HG03108 (cell line): ENCODE data around the gene FLT3.
"Not testable (repeated sequence)": the region's sequence is repeated elsewhere in the genome, so short reads cannot be mapped to it uniquely, and the experiment has no call there.

Source experiments
- ATAC-seq: cut with Tn5 transposase; IDR thresholded peaks from one replicate; pipeline ENCODE4 v1.9.1; 2021; ENCODE audit warnings: moderate library complexity; ENCODE audit not compliant: unreplicated experiment

Gene FLT3

DNA sequence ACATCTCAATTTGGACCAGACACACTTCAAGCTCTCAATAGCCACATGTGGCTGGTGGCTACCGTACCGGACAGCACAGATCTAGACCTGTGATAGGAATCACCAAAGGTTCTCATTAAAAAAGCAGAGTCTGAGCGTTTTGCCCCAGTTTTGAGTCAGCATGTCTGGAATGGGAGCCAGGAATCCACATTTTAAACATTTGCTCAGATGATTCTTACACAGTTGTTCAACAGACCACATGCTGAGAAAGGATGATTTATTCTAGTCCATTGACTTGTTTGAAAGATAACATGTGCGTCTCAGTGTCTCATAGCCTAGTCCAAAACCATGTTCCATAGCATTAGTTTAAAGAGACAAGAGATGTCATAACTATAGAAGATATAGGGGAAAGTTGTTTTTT lies 53.4 kb downstream of the FLT3 start:
- no peak for ATAC-seq

DNA sequence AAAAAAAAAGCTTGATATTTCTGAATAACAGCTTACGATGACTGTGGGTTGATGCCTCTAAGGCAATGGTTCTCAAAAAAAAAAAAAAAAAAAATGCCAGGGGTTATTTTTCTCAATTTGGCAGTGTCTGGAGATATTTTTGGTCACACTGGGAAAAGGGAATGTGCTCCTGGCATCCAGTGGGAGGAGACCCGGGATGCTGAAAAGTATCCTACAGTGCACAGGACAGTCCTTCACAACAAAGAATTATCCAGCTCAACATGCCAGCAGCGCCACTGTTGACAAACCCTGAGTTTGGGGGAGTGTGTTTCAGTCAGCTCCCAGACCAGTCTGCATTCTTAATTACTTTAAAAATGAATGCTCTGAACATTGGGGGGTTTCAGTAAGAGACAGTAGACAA lies 54.5 kb downstream of the FLT3 start:
- ATAC-seq = no peak

DNA sequence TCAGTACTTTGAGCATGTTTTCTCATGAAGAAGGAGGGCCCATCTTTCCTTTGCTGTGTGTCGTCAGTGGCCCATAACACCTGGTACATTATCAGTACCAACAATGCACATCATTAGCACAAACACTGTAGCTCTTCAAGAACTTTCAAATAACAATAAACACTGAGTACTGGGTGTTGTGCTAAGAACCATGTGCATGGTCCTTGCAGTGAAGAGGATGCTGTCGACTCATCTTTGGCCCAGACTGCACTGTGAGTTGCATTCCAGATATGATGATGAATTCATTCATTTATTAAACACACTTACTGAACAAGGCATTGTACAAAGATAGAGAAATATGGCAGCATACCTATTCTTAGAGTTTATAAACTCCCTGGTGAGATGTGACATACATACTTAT lies 55.8 kb downstream of the FLT3 start:
- no peak for ATAC-seq

DNA sequence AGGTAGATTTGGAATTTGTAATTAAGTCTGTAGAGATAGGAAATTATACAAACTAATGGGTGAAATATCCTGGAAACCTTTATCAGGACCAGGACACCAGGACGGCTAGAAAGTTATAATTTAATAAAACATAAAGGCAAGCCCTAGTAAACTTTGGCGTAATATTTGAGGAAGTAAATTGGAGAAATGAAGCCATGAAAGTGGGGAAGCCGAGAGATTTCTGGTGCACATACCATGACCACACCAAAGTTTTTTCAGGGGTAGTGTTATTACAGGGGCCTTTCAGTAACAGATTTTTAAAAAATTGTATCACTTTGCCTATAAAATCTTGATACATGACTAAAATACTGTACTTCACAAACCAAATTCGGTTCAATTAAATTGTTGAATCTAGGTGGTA lies 57.2 kb downstream of the FLT3 start:
- no peak for ATAC-seq

DNA sequence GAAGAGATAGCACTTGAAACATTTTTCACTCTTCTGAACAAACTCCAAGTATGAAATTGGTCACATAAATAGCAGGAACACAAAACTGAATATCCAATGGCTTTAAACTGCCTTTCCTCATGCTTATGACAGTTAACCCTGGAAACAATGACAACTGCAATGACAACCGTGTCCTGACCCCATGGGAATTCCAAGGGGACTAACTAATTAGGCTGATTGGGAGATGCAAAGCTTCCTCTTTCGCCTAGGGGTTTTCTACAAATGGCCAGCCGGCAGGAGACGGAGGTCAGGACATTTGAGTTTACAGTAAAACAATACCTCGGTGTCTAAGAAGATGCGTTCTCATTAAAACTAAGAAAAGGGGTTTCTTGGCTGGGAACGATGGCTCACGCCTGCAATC lies 58.9 kb downstream of the FLT3 start:
- ATAC-seq = no peak

DNA sequence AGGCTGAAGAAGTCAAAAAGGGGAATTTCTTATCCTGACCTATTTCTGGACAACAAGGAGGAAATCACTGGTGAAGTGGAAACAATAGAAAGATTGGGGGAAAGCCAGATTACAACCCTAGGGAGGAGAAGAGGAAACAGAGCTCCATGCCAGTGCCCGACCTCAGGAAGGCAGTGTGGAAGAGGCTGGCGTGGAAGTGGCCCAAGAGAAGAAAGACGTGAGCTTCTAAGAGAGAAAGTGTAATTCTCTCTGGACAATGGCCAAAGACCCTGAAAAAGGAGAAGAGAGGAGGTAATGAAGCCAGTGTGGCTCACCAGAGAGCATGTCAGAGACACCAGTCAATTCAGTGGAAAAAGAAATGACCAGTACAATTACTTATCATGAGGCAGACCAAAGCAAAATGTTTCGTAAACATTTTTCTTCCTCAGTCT lies 59.3 kb downstream of the FLT3 start:
- ATAC-seq = no peak

DNA sequence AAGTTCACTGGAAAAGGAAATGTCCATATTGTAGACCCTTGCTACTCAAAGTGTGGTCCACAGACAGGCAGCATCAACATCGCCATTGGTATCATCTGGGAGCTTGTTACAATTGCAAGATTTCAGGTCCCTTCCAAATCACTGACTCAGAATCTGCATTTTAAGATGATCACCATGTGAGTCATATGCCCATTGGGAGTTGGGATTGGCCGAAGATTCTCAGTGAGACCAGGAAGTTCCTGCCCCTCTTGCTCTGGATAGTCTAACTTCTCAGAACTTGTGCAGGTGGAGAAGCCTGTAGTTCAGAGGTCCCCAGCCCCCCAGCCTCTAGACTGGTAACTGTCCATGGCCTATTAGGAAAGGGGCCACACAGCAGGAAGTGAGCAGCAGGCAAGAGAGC lies 63.0 kb downstream of the FLT3 start:
- no peak for ATAC-seq

DNA sequence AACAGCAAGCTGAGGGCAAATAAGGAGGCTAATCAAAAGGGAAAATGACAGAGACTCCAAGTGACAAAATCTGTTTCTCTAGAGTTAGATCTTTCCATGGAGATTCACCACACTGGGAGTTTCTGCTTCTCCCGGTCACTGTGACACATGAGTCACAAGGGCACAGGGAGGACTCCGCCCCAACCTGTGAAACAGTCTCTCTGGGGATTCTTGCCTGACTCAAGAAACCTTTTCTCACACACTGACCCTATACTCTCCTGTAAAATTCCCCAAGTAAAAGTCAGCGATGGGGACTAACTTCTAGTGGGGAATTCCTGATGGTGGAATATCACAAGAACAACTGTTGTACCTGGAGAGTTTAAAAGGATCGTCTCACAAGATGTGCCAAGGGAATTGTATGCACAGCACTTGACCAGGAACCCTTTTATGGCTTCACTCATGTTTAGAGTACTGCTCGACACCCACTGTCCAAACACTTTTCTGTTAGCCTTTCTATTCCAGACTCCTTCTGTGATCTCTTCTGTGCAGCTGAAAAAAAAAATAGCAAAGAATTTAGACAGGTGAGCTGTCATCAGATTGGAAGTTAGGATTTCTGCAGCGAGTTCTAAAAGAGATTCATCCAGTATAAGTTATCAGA lies 65.1 kb downstream of the FLT3 start:
- ATAC-seq = no peak

DNA sequence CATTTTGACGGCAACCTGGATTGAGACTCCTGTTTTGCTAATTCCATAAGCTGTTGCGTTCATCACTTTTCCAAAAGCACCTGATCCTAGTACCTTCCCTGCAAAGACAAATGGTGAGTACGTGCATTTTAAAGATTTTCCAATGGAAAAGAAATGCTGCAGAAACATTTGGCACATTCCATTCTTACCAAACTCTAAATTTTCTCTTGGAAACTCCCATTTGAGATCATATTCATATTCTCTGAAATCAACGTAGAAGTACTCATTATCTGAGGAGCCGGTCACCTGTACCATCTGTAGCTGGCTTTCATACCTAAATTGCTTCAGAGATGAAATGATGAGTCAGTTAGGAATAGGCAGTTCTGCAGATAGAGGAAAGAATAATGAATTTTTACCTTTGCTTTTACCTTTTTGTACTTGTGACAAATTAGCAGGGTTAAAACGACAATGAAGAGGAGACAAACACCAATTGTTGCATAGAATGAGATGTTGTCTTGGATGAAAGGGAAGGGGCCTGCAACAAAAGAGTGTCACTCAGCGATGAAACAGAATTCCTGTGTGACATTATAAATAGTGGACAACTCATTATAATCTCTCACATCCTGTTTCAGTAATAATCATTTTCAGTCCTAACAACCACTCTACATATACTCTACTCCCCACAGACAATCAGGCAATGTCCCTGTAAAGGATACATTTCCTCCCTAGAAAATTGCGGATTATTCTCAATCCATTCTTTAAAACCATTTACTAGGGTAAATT lies 66.3 kb downstream of the FLT3 start:
- ATAC-seq = no peak

DNA sequence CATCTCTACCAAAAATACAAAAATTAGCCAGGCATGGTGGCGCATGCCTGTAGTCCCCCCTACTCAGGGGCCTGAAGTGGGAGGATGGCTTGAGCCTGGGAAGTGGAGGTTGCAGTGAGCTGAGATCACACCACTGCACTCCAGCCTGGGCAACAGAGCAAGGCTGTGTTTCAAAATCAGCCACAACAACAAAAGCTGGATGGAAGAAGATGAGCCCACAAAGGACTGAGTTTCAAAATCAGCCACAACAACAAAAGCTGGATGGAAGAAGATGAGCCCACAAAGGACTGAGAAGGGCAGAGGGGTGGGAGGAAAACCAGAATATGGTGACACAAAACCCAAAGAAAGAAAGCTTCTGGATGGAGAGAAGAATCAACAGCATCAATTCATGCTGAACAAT lies 67.9 kb downstream of the FLT3 start:
- not testable (repeated sequence) for ATAC-seq

DNA sequence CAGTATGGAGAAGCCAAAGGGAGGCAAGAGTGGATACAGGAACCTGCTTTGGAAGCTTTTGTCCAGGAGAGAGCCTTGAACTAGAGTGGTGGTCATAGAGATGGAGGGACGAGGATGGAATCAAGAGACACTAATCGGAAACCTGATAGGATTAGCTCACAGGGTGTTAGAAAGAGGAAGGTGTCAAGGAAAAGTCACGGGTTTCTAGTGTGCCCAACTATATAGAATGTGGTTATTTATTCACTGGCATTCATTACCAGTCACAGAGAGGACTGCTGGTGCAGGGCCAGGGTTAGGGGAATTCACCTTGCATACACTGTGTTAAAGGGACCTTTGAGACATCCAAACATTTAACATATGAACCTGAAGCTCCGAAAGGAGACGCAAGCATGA lies 68.5 kb downstream of the FLT3 start:
- no peak for ATAC-seq

DNA sequence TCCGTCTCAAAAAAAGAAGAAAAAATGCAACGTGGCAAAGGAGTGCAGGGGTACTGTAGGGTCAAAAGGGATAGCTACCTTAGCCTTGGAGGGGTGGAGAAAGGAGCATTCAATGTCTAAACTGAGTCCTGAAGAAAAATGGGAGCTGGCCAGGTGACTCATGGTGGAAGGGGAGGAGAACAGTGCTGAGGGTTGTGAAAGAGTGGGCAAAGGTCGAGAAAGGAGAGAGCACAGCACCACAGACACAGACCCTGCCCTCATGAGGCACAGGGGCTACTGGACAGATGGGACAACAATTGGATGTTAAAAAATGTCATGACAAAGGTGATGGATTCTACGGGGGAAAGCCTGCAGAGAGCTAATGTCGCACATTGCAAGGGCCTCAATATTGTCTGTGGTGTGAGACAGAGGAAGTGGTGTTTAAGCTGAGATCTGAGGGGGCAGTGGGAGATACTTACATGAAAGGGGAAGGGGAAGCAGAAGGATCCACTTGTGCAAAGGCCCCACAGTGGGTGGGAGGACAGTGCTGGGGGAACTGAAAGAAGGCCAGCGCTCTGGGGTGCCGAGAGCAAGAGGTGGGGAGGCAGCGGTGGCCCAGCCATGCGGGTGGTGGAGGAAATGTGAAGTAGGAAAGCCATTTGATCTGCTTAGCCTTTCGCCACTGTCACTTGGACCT lies 69.0 kb downstream of the FLT3 start:
- ATAC-seq = no peak

DNA sequence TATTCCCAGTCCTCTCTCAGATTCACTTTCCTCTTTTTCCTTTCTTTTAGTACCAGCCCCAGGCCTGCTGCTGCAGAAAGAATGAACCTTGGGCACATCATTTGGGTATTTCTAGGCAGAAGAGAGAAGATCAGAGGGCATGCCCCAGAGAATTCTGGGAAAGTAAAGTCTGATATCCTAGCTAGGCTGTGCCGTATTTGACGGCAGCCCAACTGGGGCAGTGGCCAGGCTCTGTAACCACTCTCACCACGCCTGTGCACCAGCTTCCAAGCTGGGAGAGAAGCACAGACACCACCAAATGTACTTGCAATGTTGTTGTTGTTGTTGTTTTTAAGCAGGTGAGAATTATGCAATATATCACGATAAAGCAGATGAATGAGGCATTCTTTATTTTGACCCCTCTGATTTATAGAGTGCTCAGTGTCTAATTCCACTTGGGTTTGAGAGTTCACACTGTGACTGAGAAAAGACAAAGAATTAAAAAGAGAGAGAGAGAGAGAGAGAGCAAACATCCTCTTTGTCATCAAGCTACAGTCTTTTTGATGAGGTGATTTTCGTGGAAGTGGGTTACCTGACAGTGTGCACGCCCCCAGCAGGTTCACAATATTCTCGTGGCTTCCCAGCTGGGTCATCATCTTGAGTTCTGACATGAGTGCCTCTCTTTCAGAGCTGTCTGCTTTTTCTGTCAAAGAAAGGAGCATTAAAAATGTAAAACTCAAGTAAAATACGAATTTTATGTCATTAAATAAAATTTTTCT lies 72.6 kb downstream of the FLT3 start:
- ATAC-seq = no peak

DNA sequence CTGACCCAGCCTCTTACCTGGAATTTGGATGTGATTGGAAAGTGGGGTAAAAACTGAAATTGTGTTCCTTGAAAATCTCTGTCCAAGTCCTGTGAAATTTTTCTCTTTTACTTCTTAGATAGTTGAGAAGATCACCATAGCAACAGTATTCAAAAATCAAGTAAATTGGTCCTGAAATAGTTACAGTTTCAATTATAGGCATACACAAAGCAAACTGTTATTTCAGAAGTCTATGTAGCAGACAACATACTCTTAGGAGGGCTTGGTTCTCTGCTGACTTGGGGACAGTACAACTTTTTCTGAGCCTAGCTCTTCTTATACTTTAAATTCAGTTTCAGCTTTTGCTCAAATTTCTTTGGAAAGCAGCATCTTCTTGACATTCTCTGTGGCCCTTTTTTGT lies 73.3 kb downstream of the FLT3 start:
- ATAC-seq = no peak

DNA sequence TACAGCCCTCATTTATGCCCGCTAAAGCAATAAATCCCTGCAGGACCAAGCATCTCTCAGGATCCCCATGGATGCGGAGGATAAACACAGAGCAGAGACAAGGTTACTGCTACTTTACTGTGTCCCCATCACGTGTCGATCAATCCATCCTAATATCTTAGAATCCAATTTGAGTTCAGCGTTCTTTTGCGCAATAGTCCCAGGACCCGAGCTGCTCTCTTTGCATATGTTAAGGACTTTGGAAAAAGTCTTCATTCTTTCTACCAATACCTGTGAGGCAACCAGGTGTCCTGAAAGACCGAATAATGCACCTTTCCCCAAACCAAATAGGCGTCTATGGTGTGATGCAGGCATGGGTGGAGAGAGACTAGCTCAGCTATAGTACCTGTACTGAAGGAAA lies 73.9 kb downstream of the FLT3 start:
- ATAC-seq = no peak

DNA sequence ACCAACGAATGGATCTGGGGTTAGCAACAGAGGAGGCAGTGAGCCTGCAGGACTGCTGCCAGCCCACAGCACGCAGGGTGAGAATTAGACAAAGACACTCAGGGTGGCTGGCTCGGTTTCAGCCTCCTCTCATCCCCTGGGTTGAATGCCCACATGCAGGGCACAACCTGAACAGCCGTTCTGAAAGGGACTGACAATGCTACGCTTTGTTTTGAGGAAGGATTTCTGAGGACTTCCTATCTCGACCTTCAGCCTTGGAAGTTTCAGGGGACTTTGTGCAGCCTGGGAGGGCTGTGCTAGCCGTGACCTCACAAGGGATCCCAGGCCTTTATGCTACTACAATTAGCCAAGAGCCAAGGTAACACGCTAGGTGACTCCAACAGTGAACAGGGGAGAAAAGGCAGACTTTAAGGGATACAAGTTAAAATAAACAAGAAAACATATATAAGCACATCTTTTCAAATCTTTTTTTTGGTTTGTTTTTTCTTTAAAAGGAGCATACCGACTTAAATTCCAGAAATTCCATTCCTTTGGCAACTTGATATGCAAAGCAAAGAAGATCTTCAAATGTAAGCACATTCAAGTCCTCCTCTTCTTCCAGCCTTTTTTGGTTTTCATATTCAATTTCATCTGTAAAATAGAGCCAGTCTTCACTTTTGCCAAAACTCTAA lies 77.4 kb downstream of the FLT3 start:
- no peak for ATAC-seq

DNA sequence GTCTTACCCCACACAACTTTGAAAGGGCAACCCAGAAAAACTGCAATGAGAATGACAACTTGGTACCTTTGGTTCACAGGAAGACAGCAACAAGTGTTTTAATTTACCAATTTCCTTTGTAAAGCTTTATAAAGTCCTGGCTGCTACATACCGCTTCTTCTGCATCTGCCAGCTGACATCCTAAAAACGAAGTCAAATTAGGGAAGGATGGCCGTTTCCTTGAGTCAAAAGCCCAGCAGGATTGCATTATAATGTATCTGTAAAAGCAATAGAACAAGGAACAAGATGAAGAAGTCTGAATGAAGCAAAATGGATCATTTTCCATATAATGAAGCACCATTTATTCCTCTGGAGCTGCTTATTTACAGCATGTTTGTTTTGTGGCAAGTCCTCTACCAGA lies 86.1 kb downstream of the FLT3 start:
- ATAC-seq = no peak

DNA sequence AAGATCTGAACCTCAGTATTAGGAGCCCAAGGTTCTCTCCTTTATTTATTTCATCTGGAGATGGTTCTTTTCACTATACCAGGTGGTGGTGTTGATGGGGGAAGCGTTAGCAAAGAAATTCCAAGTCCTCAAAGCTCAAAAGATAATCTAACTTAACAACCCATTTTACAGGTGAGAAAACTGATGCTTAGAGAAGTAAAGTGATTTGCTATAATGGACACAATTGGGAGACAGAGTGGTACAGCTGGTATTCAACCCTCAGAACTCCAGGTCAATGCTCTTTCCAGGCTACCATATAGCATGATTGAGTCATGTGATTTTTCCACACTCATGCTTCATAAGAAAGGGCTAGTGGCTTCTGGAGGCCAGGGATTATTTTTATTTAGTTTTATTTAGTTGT lies 86.9 kb downstream of the FLT3 start:
- ATAC-seq = no peak

DNA sequence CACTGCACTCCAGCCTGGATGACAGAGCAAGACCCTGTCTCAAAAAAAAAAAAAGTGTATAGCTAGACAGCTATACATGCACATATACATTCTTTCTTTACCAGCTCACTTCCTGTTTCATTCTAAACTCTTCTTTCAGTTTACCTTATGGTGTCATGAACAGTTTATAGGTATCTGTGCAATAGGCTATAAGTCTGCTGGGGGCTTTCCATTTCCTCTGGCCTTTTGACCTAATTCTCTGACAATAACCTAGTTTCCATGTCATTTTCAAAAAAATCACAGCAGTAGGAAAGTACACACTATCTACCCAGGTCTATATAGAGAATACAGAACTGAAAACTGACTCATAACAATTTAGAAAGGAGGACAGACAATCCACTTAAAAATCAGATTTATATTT lies 87.5 kb downstream of the FLT3 start:
- ATAC-seq = peak; percentile 83

DNA sequence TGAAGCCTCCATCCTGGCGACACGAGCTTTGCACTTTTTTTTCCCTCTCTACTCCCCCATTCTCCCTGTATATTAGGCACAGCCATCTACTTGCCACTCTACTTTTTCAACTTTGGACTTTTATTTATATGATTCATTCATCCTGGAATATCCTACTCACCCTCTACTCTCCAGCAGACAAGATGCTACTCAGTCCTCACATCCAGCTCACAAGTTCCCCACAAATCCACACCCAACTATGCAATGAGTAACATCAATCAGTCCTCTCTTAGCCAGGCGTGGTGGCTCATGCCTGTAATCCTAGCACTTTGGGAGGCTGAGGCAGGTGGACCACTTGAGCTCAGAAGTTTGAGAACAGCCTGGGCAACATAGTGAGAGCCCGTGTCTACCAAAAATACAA lies 88.0 kb downstream of the FLT3 start:
- ATAC-seq = no peak

DNA sequence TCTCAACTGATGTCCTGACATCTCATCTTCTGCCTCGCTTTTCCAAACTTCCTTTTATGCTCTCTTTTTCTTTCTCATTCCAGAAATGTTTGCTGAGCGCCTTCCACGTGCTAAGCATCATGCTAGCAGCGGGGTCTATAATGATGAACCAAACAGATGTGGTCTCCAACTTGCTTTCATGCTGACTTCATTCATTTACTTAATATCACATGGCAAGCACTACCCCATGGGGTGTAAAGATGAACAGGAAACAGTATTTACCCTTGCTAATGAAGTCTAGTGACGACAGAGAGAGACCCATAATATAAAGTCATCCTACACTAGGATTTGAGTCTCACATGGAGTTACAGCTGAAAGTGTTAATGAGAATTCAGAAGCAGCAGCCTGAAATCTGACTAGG lies 90.3 kb downstream of the FLT3 start:
- ATAC-seq = no peak
